Activated CD8-positive, alpha-beta T cell treated with anti-CD3 and anti-CD28 coated beads, Interleukin-2, amount 10 ng/mL, durations not matched to agents 7 days and 5 days (primary cell): Measurements from ENCODE around the gene TAMALIN. TPM values are rescaled to one million over a fixed set of nuclear protein-coding genes. Genes with fewer than 3 reads are reported as not detected.

Experiments
- ATAC-seq: fragments of 150-1000 bp; cut with Tn5 transposase; one replicate; pipeline ENCODE4 v1.10.0; 2021; ENCODE audit warnings: moderate library complexity
- CTCF ChIA-PET: fragments of 350-600 bp; sonication (Branson Sonifier 250); formaldehyde crosslinking; loops from one replicate; lab custom pipeline; 2021; ENCODE audit warnings: antibody characterized with exemption; lab: Charles Lee
- POLR2A ChIA-PET: fragments of 350-600 bp; sonication (Branson Sonifier 250); formaldehyde crosslinking; loops from one replicate; lab custom pipeline; 2021; ENCODE audit warnings: antibody characterized with exemption; lab: Charles Lee
- DNase-seq: peaks from one replicate; pipeline ENCODE4 v3.0.0-alpha.2; 2020
- H3K27ac Mint-ChIP-seq: one replicate; pipeline ENCODE4 v1.8.0; 2021; ENCODE audit warnings: mild to moderate bottlenecking, mixed read lengths
- H3K27me3 Mint-ChIP-seq: one replicate; pipeline ENCODE4 v1.8.0; 2021; ENCODE audit warnings: low read depth, mixed read lengths
- H3K36me3 Mint-ChIP-seq: one replicate; pipeline ENCODE4 v1.8.0; 2021; ENCODE audit warnings: low read depth, mixed read lengths
- H3K4me1 Mint-ChIP-seq: one replicate; pipeline ENCODE4 v1.8.0; 2021; ENCODE audit warnings: low read depth, mixed read lengths
- H3K4me3 Mint-ChIP-seq: one replicate; pipeline ENCODE4 v1.8.0; 2021; ENCODE audit warnings: mild to moderate bottlenecking, mixed read lengths
- H3K9me3 Mint-ChIP-seq: one replicate; pipeline ENCODE4 v1.8.0; 2022; ENCODE audit warnings: mixed read lengths; ENCODE audit not compliant: insufficient read depth
- total RNA-seq, 2 experiments: library from RNA; stranded (reverse); gene quantifications; one replicate each; pipeline ENCODE4 v1.2.3, GENCODE V29; 2021

TAMALIN gene
- total RNA-seq, 2 experiments from 2014 or later = 11.0 to 12.5 TPM

- POLR2A ChIA-PET = interaction anchor here (1.4 to 2.4 kb wide), 3 partner anchors 25 to 58 kb away, joined by 5 to 12 read pairs (median 10); partner anchors contain the start of genes ATG101 and NR4A1
Measured at GRCh38 chr12:52026263-52026662, 19.5 kb downstream of the TAMALIN start.

GRCh38 chr12:52027085-52027843 lies 20.5 kb downstream of the TAMALIN start:
- CTCF ChIA-PET = interaction anchor here (2.9 to 14.5 kb wide), 8 partner anchors 13 to 96 kb away, joined by 30 to 486 read pairs (median 296); partner anchors contain the start of genes ATG101, SMIM41 and TAMALIN
- ATAC-seq (no peak), DNase-seq (no peak)
- POLR2A ChIA-PET = interaction anchor here (0.6 kb wide), 1 partner anchor 42 kb away, joined by 3 read pairs; the partner anchor contains the start of gene ATG101
- Mint-ChIP-seq H3K27ac (no peak overlapping the region), H3K9me3 (no peaks in the 10 kb centered on the region), H3K36me3 (no peaks in the 10 kb centered on the region), H3K4me3 (no peak overlapping the region), H3K27me3 (peaks cover 2% of the 10 kb centered on the region), H3K4me1 (peaks cover 38% of the 10 kb centered on the region)

More at GRCh38 chr12:52026263-52026662, 19.5 kb downstream of the TAMALIN start:
- peaks cover 47% of the 10 kb centered on the region for H3K4me1 Mint-ChIP-seq
- H3K9me3 Mint-ChIP-seq = no peaks in the 10 kb centered on the region
- H3K36me3 Mint-ChIP-seq = no peaks in the 10 kb centered on the region
- ATAC-seq (no peak), DNase-seq (no peak)
- no peak overlapping the region for H3K4me3 Mint-ChIP-seq
- H3K27me3 Mint-ChIP-seq = no peaks in the 10 kb centered on the region
- CTCF ChIA-PET = interaction anchor here (0.7 to 14.5 kb wide), 23 partner anchors 9 to 281 kb away, joined by 3 to 486 read pairs (median 14); partner anchors contain the start of genes ATG101, NR4A1, SMIM41 and TAMALIN
- H3K27ac Mint-ChIP-seq = peak overlapping the region; percentile 99

GRCh38 chr12:52029685-52030084 lies 22.9 kb downstream of the TAMALIN start:
- Mint-ChIP-seq H3K27me3 (peaks cover 2% of the 10 kb centered on the region), H3K36me3 (no peaks in the 10 kb centered on the region), H3K4me3 (no peak overlapping the region), H3K9me3 (no peaks in the 10 kb centered on the region), H3K27ac (no peak overlapping the region), H3K4me1 (peaks cover 43% of the 10 kb centered on the region)
- ATAC-seq = no peak
- ChIA-PET POLR2A (no interaction called here), CTCF (interaction anchor here (0.9 to 14.5 kb wide), 6 partner anchors 21 to 95 kb away, joined by 3 to 486 read pairs (median 5); partner anchors contain the start of genes ATG101, NR4A1 and SMIM41)
- no peak for DNase-seq

GRCh38 chr12:52032446-52032803 lies 25.7 kb downstream of the TAMALIN start:
- Mint-ChIP-seq H3K27ac (peak overlapping the region; percentile 83), H3K9me3 (no peaks in the 10 kb centered on the region), H3K4me3 (peak overlapping the region; percentile 73), H3K27me3 (peaks cover 11% of the 10 kb centered on the region), H3K4me1 (peaks cover 37% of the 10 kb centered on the region), H3K36me3 (no peaks in the 10 kb centered on the region)
- ChIA-PET CTCF (interaction anchor here (0.7 to 18.7 kb wide), 16 partner anchors 8 to 89 kb away, joined by 3 to 486 read pairs (median 6); partner anchors contain the start of genes ATG101, NR4A1 and SMIM41), POLR2A (interaction anchor here (0.8 to 2.4 kb wide), 4 partner anchors 11 to 56 kb away, joined by 3 to 10 read pairs (median 3); partner anchors contain the start of genes ATG101 and NR4A1)
- ATAC-seq (peak; percentile 7), DNase-seq (no peak)

GRCh38 chr12:52032804-52033445 lies 26.2 kb downstream of the TAMALIN start:
- Mint-ChIP-seq H3K4me1 (peaks cover 39% of the 10 kb centered on the region), H3K36me3 (no peaks in the 10 kb centered on the region), H3K4me3 (peak overlapping the region; percentile 73), H3K27ac (peak overlapping the region; percentile 84), H3K27me3 (peaks cover 11% of the 10 kb centered on the region), H3K9me3 (no peaks in the 10 kb centered on the region)
- peak; percentile 95 for DNase-seq
- ChIA-PET POLR2A (interaction anchor here (0.8 to 2.4 kb wide), 4 partner anchors 8 to 55 kb away, joined by 3 to 10 read pairs (median 4); partner anchors contain the start of gene NR4A1), CTCF (interaction anchor here (0.7 to 18.7 kb wide), 16 partner anchors 8 to 89 kb away, joined by 3 to 486 read pairs (median 6); partner anchors contain the start of genes ATG101, NR4A1 and SMIM41)
- peak; percentile 91 for ATAC-seq

GRCh38 chr12:52033446-52034140 lies 26.8 kb downstream of the TAMALIN start:
- ChIA-PET CTCF (interaction anchor here (1.0 to 18.7 kb wide), 12 partner anchors 9 to 88 kb away, joined by 4 to 486 read pairs (median 8); partner anchors contain the start of genes ATG101, NR4A1 and SMIM41), POLR2A (interaction anchor here (1.1 to 2.4 kb wide), 2 partner anchors 9 to 17 kb away, joined by 4 to 10 read pairs; partner anchors contain the start of gene NR4A1)
- H3K27me3 Mint-ChIP-seq = peaks cover 14% of the 10 kb centered on the region
- H3K4me3 Mint-ChIP-seq = peak overlapping the region; percentile 73
- peak overlapping the region; percentile 84 for H3K27ac Mint-ChIP-seq
- ATAC-seq (no peak), DNase-seq (no peak)
- H3K36me3 Mint-ChIP-seq = no peaks in the 10 kb centered on the region
- peaks cover 44% of the 10 kb centered on the region for H3K4me1 Mint-ChIP-seq
- no peaks in the 10 kb centered on the region for H3K9me3 Mint-ChIP-seq

- ChIA-PET CTCF (interaction anchor here (1.4 to 18.7 kb wide), 2 partner anchors 11 to 35 kb away, joined by 4 to 290 read pairs; partner anchors contain the start of gene ATG101), POLR2A (no interaction called here)
Measured at GRCh38 chr12:52035190-52035589, 28.4 kb downstream of the TAMALIN start.

GRCh38 chr12:52035926-52036325 lies 29.2 kb downstream of the TAMALIN start:
- no peak overlapping the region for H3K27ac Mint-ChIP-seq

More at GRCh38 chr12:52035190-52035589, 28.4 kb downstream of the TAMALIN start:
- DNase-seq (no peak), ATAC-seq (no peak)
- no peak overlapping the region for H3K4me3 Mint-ChIP-seq
- H3K27me3 Mint-ChIP-seq = peaks cover 14% of the 10 kb centered on the region
- peaks cover 49% of the 10 kb centered on the region for H3K4me1 Mint-ChIP-seq
- H3K36me3 Mint-ChIP-seq = no peaks in the 10 kb centered on the region
- no peaks in the 10 kb centered on the region for H3K9me3 Mint-ChIP-seq
- H3K27ac Mint-ChIP-seq = no peak overlapping the region

GRCh38 chr12:52036587-52037171 lies 29.9 kb downstream of the TAMALIN start:
- Mint-ChIP-seq H3K4me3 (peak overlapping the region; percentile 61), H3K27me3 (peaks cover 14% of the 10 kb centered on the region), H3K36me3 (no peaks in the 10 kb centered on the region), H3K4me1 (peaks cover 55% of the 10 kb centered on the region), H3K27ac (no peak overlapping the region), H3K9me3 (no peaks in the 10 kb centered on the region)
- POLR2A ChIA-PET = interaction anchor here (1.9 kb wide), 1 partner anchor 15 kb away, joined by 8 read pairs; the partner anchor contains the start of gene NR4A1
- ATAC-seq (peak; percentile 52), DNase-seq (peak; percentile 84)
- CTCF ChIA-PET = interaction anchor here (1.8 to 18.7 kb wide), 3 partner anchors 13 to 46 kb away, joined by 5 to 290 read pairs (median 6); partner anchors contain the start of gene ATG101

More at GRCh38 chr12:52035926-52036325, 29.2 kb downstream of the TAMALIN start:
- Mint-ChIP-seq H3K36me3 (no peaks in the 10 kb centered on the region), H3K4me3 (peak overlapping the region; percentile 61), H3K27me3 (peaks cover 14% of the 10 kb centered on the region), H3K9me3 (no peaks in the 10 kb centered on the region), H3K4me1 (peaks cover 50% of the 10 kb centered on the region)
- ChIA-PET CTCF (interaction anchor here (1.8 to 18.7 kb wide), 3 partner anchors 12 to 47 kb away, joined by 5 to 290 read pairs (median 6); partner anchors contain the start of gene ATG101), POLR2A (interaction anchor here (1.9 kb wide), 1 partner anchor 15 kb away, joined by 8 read pairs; the partner anchor contains the start of gene NR4A1)
- no peak for ATAC-seq
- no peak for DNase-seq

GRCh38 chr12:52037248-52037861 lies 30.6 kb downstream of the TAMALIN start:
- Mint-ChIP-seq H3K36me3 (no peaks in the 10 kb centered on the region), H3K27me3 (peaks cover 12% of the 10 kb centered on the region), H3K27ac (no peak overlapping the region), H3K4me3 (peak overlapping the region; percentile 52), H3K4me1 (peaks cover 60% of the 10 kb centered on the region), H3K9me3 (no peaks in the 10 kb centered on the region)
- POLR2A ChIA-PET = interaction anchor here (1.9 kb wide), 1 partner anchor 14 kb away, joined by 8 read pairs; the partner anchor contains the start of gene NR4A1
- CTCF ChIA-PET = interaction anchor here (1.8 to 18.7 kb wide), 3 partner anchors 13 to 46 kb away, joined by 5 to 290 read pairs (median 6); partner anchors contain the start of gene ATG101
- ATAC-seq (peak; percentile 2), DNase-seq (no peak)
